Astrocyte (in vitro differentiated cells and primary cell): ENCODE measurements around the gene BUB3.

ENCODE experiments used
- EZH2 ChIP-seq: IDR thresholded peaks from 2 replicates; pipeline ENCODE4 v1.6.1; 2012; ENCODE audit warnings: mild to moderate bottlenecking, low read length, inconsistent platforms; ENCODE audit not compliant: insufficient read depth
- TF ChIP-seq, protein P1 (sequence below): IDR thresholded peaks from 2 replicates; pipeline ENCODE4 v1.5.1; 2011; ENCODE audit warnings: low read depth, mild to moderate bottlenecking, inconsistent platforms, low read length, moderate library complexity; ENCODE audit not compliant: insufficient read depth

GRCh38 chr10:123202506-123202905 is 48.3 kb downstream of the BUB3 start:
- TF ChIP-seq, protein P1, sequence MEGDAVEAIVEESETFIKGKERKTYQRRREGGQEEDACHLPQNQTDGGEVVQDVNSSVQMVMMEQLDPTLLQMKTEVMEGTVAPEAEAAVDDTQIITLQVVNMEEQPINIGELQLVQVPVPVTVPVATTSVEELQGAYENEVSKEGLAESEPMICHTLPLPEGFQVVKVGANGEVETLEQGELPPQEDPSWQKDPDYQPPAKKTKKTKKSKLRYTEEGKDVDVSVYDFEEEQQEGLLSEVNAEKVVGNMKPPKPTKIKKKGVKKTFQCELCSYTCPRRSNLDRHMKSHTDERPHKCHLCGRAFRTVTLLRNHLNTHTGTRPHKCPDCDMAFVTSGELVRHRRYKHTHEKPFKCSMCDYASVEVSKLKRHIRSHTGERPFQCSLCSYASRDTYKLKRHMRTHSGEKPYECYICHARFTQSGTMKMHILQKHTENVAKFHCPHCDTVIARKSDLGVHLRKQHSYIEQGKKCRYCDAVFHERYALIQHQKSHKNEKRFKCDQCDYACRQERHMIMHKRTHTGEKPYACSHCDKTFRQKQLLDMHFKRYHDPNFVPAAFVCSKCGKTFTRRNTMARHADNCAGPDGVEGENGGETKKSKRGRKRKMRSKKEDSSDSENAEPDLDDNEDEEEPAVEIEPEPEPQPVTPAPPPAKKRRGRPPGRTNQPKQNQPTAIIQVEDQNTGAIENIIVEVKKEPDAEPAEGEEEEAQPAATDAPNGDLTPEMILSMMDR, result no peak
- no peak for TF ChIP-seq EZH2
